Measurements from ENCODE around the gene CD63. TPM values are rescaled to one million over a fixed set of nuclear protein-coding genes. Genes with fewer than 3 reads are reported as not detected.

Gene CD63
- total RNA-seq, 1 experiment from 2014 or later = 581 TPM

- H3K4me3 Mint-ChIP-seq = no peak overlapping the region
These were observed 28.9 kb upstream of the CD63 start for GRCh38 chr12:55757701-55758100.

More at GRCh38 chr12:55757701-55758100, 28.9 kb upstream of the CD63 start:
- no peak overlapping the region for H3K9ac ChIP-seq (ENCODE audit: extremely low read depth, insufficient read length, low read length)
- no peak overlapping the region for H3K4me2 ChIP-seq (ENCODE audit: insufficient read depth, insufficient read length, low read length)
- no peak for TF ChIP-seq CTCF (conservative IDR thresholded peaks at IDR 0.05)
- H4K8ac ChIP-seq (replicated peaks; ENCODE audit: insufficient read length, low read depth, low read length) = no peak overlapping the region
- peak overlapping the region in 1 of 3 experiments; percentile 94; a peak in 2 of 7 replicates for H3K27ac Mint-ChIP-seq
- no peak overlapping the region for H3T11ph ChIP-seq (ENCODE audit: low read length)
- H3K79me2 ChIP-seq (ENCODE audit: insufficient read depth, low read length) = no peaks in the 10 kb centered on the region
- no peak overlapping the region for H3K14ac ChIP-seq (ENCODE audit: insufficient read depth, low read length)
- H3K4ac ChIP-seq (ENCODE audit: low read depth, low read length) = no peak overlapping the region
- no peaks in the 10 kb centered on the region for H3K27me3 ChIP-seq (ENCODE audit: insufficient read depth, low read length)
- no peak overlapping the region for H2BK12ac ChIP-seq (ENCODE audit: insufficient read length, low read depth, low read length)
- H2AK5ac ChIP-seq (ENCODE audit: insufficient read length, low read length) = no peak overlapping the region
- no peak overlapping the region for H3K18ac ChIP-seq (ENCODE audit: insufficient read length, low read depth, low read length)
- no peaks in the 10 kb centered on the region for H3K23me2 ChIP-seq (ENCODE audit: insufficient read length, low read depth, low read length, poor library complexity, severe bottlenecking)
- no peak overlapping the region for H3K56ac ChIP-seq (ENCODE audit: insufficient read length, low read depth, low read length)
- no peaks in the 10 kb centered on the region for H4K20me1 ChIP-seq (ENCODE audit: control insufficient read depth, insufficient read depth, insufficient read length)
- no peak overlapping the region for H2AFZ ChIP-seq (ENCODE audit: low read length)
- H2BK120ac ChIP-seq (ENCODE audit: low read depth, low read length, poor library complexity, severe bottlenecking) = no peak overlapping the region
- no peak overlapping the region for H3K27ac ChIP-seq (ENCODE audit: insufficient read length, low read depth, low read length)
- H2BK20ac ChIP-seq (ENCODE audit: low read depth, low read length, poor library complexity, severe bottlenecking) = no peak overlapping the region
- no peaks in the 10 kb centered on the region for H3K4me1 ChIP-seq (ENCODE audit: insufficient read depth, low read length)
- H4K5ac ChIP-seq (ENCODE audit: insufficient read length, low read depth, low read length) = no peak overlapping the region
- no CpG with 5 or more reads among the region's 2 CpGs for WGBS (ENCODE audit: extremely low coverage, insufficient read length, low lambda C conversion rate)
- no peak overlapping the region for H4K91ac ChIP-seq (ENCODE audit: insufficient read length, low read depth, low read length)
- H3K9me3 ChIP-seq (ENCODE audit: control insufficient read depth, low read depth, low read length) = no peaks in the 10 kb centered on the region
- no peaks in the 10 kb centered on the region; a peak in 1 of 5 replicates for H3K9me3 Mint-ChIP-seq
- no peaks in the 10 kb centered on the region for H3K79me1 ChIP-seq (ENCODE audit: insufficient read depth, low read depth, low read length, poor library complexity, severe bottlenecking)
- H3K27me3 Mint-ChIP-seq (ENCODE audit: low read depth) = no peaks in the 10 kb centered on the region
- H3K36me3 Mint-ChIP-seq (ENCODE audit: insufficient read depth in 1 of 3, low read depth in 3 of 3) = peaks cover 38 to 74% (median 62%) of the 10 kb centered on the region in 3 experiments
- no peak overlapping the region for H2BK5ac ChIP-seq (ENCODE audit: insufficient read length, low read length)
- no peak overlapping the region for H3K23ac ChIP-seq (ENCODE audit: insufficient read length, low read depth, low read length)
- H3K4me1 Mint-ChIP-seq = peaks cover 18 to 30% of the 10 kb centered on the region in 2 experiments
- DNase-seq = no peak
- H2BK15ac ChIP-seq (ENCODE audit: low read depth, low read length) = no peak overlapping the region

All from H9 (cell line).